Measurements from ENCODE around the gene RBM17.
"Not testable (repeated sequence)": the region's sequence is repeated elsewhere in the genome, so short reads cannot be mapped to it uniquely, and the experiment has no call there.

RBM17 gene

DNA sequence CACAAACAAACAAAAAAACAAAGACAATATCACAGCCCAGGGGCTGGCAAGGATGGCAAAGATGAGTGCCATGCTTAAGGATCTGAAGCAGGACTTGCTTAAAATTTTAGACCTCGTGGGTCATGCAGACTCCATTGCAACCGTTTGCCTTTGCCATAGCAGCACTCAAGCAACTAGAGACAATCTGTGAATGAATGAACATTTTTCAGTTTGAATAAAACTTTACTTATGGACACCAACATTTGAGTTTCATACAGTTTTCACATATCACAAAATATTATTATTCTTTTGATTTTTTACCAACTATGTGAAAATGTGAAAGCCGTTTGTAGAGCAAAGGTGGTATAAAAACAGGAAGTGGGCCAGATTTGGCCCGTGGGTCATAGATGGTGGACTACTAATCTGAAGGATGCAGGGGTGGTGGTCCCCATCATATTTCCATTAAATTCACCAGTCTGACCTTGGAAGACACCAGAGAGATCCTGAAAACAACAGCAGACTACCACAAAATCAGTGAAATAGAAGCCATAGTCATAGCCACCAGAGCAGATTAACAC lies 8.3 kb upstream of the RBM17 start:
- DNase-seq (ENCODE audit: low read depth) = no peak

- DNase-seq (ENCODE audit: low read depth) = no peak
Measured at GRCh38 chr10:6082496-6083395, 6.1 kb upstream of the RBM17 start.

DNA sequence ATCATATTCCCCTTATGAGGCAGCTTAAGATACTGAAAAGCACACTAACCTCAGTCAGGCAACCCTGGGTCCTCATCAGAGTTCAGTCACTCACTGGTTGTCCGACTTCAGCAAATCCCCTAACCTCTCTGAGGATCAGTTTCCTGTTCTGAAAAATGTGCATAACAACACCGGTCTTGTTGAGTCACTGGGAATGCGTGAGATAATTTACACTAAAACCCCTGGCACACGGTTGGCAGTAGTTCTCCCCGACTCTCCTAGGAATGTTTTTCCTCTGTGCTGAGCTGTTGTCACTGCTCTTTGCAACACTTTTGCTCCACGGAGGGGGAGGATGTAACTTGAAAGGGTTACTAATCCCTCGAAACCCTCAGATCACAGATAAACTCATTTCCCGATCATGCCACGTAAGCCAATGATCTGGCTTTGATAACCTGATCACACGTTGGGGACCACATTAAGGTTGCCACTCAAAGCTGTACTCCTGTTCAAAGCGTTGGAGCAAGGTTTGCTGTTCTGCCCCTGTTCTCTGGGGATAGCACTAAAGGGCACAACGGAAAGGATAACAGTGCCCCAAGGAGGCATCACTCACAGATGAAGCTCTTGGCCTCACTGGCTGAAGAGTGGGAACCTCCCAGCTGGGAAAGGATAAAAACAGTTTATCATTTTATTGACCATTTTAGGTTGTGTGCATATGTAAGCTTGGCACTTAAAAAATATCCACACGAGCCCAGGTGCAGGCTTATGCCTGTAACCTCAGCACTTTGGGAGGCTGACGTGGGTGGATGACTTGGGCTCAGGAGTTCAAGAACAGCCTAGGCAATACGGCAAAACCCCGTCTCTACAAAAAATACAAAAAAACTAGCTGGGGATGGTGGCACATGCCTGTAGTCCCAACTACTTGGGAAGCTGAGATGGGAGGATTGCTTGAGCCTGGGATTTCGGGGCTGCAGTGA lies 5.0 kb upstream of the RBM17 start:
- DNase-seq (ENCODE audit: low read depth) = peak; percentile 56

DNA sequence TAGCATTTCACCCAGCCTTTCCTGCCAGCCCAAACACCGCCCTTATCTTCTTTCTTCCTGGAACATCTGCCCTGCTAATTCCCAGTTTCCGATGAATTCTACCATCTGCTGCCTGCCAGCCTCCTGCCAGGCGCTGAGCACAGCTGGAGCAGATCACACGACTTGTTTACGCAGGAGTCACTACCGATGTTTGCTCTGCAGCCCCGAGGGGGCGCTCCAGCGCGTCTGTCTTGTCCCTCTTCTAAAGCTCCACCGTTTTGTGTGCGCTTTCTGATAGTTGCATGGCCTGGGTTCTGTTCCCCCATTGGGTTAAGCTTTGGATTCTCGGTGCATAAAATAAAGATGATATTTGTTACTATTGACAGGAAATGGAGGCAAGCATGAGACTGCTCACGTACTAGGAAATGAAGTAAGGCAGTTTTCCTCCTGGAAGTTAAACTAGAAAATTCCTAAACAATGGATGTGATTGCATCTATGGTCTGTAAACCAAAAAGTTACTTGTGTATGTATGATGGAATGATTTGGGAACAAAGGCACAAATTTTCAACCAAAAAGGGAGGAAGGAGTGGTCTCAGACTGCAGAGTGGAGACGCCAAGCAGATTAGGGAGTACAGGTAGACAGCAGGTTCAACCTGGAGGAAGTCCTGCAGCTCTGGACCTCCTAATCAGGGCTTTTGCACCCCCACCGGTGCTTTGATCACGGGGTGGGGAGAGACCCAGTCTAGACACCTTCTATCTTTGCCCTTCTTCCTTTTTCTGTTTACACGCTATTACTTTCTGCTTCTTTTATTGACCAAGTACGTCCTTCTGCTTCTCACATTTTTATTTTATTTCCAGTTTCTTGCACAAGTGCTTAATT lies 2.2 kb upstream of the RBM17 start:
- DNase-seq (ENCODE audit: low read depth) = peak; percentile 86

DNA sequence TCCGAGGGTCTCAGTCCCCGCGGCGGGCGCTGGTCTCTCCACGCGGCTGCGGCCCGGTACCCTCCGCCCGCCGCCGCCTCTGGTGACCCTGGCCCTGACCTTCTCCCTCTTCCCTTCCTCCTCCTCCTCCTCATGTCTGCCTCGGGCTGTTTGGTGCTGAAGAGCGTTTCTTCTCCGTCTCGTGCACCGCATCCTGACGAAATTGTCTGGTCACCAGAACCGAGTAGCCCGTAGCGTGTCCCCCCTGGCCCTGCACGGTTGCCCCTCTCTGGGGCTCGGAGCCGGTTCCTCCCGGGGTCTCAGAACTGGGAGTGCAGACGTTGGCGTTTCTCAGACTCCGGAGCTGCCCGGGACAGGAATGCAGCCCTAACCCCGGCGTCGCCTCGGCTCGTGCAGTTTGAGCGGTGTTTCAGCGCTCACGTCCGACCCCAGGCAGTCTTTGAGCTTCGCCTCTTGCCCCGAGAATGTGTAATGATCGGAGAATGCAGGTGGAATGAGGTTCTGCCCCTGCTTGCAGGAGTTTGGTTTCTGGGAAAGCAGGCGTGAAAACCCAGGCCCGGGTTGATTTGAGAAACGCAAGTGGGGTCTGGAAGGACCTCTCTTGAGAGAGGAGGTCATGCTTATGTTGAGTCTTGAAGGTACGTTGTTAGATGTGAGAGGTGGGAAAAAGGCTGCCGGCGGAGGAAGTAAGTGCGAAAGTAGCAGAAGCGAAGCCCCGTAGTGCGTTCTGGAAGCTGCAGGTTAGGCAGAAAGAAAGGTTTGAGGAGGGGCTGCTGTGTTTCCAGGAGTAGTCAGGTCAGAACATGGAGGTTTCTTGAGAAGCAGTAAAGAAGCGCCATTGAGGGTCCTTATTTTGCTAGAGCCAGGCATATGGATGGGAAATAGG lies 743 bp downstream of the RBM17 start:
- DNase-seq (ENCODE audit: low read depth) = no peak

- no peak for DNase-seq (ENCODE audit: low read depth)
Measured at GRCh38 chr10:6091630-6092029, 2.8 kb downstream of the RBM17 start.

DNA sequence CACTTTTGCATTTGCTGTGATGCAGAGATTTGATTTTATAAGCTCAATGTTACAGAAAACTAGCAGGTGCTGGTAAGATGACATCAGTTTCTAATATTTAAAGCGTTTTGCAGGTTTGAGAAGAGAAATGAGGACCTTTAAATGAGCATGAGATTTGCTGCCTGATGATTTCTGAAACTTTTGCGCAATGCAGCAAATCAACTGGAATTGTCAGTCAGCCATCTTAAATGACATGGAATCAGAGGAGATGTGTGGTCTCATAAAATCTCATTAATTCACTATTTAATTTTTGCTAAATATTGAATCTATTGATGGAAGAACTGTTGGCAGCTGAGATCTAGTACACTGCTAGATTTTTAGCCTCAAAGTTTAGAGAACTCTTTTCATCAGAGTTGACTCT lies 3.9 kb downstream of the RBM17 start:
- no peak for DNase-seq (ENCODE audit: low read depth)

GRCh38 chr10:6095810-6096570 lies 7.2 kb downstream of the RBM17 start:
- no peak for DNase-seq (ENCODE audit: low read depth)

DNA sequence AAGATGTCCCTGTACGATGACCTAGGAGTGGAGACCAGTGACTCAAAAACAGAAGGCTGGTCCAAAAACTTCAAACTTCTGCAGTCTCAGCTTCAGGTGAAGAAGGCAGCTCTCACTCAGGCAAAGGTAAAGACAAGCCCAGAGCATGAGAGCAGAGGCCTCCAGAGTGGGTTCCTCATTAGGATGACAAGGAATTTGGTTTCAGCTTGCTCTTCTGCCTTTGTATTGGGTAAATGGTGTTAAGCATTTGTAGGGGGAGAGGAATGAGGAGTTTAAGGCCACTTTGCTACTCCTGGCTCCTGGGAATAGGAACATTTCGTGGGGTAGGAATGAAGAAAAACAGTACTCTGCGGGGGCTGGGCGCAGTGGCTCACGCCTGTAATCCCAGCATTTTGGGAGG lies 8.2 kb downstream of the RBM17 start:
- DNase-seq (ENCODE audit: low read depth) = no peak

GRCh38 chr10:6098156-6098555 lies 9.3 kb downstream of the RBM17 start:
- DNase-seq (ENCODE audit: low read depth) = no peak

- DNase-seq (ENCODE audit: low read depth) = no peak
Measured at GRCh38 chr10:6100370-6100769, 11.5 kb downstream of the RBM17 start.

DNA sequence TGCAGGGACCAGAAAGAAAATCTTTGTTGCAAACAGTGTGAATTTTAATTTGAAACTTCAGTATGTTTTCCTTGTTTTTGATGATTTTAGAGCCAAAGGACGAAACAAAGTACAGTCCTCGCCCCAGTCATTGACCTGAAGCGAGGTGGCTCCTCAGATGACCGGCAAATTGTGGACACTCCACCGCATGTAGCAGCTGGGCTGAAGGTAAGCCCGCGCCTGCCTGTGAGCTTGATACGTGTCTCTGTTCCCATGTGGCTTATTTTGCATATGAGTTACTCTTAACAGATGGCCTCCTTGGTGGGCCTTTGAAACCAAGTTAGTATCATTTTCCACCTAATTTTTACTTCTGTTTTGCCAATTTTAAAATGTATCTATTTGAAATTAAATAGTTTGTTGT lies 12.3 kb downstream of the RBM17 start:
- DNase-seq (ENCODE audit: low read depth) = no peak

DNA sequence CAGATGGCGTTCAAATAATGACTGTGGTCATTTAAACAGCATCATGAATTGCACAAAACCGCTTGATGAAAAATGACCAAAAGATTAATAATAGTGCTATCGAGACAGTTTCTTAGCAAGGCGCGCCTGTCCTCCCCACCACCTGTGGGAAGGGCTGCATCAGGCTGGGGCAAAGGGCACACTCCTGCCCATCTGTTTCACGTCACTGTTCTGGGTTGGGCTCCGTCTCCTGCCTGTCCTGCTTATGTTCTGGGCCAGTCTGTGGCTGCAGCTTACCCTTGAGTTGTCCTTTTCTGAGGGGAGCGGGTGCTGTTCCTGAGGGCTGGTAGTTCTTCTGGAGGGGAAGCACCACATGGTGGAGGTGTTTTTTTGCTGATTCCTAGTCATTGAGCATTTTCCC lies 13.3 kb downstream of the RBM17 start:
- no peak for DNase-seq (ENCODE audit: low read depth)

- DNase-seq (ENCODE audit: low read depth) = no peak
Measured at GRCh38 chr10:6103591-6103990, 14.8 kb downstream of the RBM17 start.

GRCh38 chr10:6107616-6108015 lies 18.8 kb downstream of the RBM17 start:
- not testable (repeated sequence) for DNase-seq (ENCODE audit: low read depth)

DNA sequence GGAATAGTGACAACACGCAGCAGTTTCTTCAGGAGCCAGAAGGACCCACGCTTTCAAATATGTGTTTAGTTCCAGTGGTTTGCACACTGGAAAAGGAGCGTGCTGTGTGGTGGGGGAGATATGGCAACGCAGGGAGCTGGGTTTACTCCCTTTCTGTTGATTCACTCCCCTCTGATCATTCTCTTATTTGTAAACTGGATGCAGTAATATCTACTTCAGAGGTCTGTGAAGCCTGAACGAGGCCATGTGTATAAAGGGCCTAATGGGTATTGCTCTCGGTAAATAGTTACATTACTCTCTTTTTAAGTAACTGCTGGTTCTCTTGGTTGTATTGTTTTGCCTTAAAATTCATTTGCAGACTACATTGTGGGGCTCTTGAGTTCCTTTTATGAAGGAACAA lies 19.2 kb downstream of the RBM17 start:
- no peak for DNase-seq (ENCODE audit: low read depth)

- DNase-seq (ENCODE audit: low read depth) = peak; percentile 45
Measured at GRCh38 chr10:6108631-6109443, 20.0 kb downstream of the RBM17 start.

DNA sequence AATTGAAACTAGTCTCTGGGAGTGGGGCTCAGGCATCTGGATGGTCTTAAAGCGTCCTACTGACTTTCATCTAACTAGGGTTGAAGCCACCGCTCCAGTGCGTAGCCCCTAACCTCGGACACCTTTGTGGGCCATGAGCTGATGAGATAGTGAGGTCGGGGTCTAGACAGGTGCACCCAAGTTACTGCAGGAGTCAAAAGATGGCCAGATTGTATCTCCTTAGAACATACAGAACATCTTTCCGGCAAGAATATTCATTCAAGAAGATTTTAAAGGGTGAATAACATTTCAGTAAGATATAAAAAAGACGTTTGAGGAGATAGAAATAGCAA lies 20.6 kb downstream of the RBM17 start:
- DNase-seq (ENCODE audit: low read depth) = no peak

- DNase-seq (ENCODE audit: low read depth) = no peak
Measured at GRCh38 chr10:6110136-6110535, 21.3 kb downstream of the RBM17 start.
